NB4 (cell line): Measurements from ENCODE around the gene PDZRN3.

Experiments used
- POLR2A ChIP-seq: IDR thresholded peaks from 2 replicates; pipeline ENCODE4 v1.6.1; 2011; ENCODE audit warnings: mild to moderate bottlenecking; ENCODE audit not compliant: insufficient read length; ENCODE audit errors: extremely low read depth
- TF ChIP-seq, protein P1 (sequence below): IDR thresholded peaks from one replicate; pipeline ENCODE4 v1.5.1; 2012; ENCODE audit warnings: low read depth, low read length
- TF ChIP-seq, protein P2 (sequence below): IDR thresholded peaks from 2 replicates; pipeline ENCODE4 v1.6.1; 2011; ENCODE audit warnings: low read depth, low read length

DNA sequence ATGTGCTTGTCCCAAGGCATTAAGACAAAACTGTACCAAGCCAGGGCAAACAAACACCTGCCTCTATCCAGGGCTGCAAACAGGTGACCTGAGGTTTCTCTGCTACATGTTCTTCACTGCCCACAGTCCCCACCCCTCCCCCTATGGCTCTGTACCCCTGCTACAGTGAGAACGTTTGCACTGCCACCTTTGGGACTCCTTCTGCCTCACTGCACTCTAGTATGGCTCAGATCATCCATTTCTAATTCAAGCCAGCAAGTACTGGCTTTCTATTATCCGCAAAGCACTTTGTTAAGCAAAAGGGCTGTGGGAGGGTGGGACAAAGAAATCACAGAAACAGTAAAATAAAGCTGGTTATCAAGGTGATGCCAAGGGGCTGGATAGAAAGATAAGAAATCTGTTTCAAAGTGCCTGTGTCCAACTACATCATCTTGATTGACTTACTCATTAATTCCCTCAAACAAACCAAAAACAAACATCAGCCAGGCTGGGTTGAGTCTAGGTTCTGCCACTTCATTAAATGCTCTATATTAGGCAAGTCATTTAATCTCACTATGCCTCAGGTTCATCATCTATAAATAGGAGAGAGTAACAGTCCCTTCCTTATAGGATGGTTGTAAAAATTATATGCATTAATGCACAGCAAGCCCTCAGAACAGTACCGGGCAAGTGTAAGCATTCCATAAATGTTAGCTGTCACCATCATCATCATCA lies 95.3 kb downstream of the PDZRN3 start:
- TF ChIP-seq, protein P1, sequence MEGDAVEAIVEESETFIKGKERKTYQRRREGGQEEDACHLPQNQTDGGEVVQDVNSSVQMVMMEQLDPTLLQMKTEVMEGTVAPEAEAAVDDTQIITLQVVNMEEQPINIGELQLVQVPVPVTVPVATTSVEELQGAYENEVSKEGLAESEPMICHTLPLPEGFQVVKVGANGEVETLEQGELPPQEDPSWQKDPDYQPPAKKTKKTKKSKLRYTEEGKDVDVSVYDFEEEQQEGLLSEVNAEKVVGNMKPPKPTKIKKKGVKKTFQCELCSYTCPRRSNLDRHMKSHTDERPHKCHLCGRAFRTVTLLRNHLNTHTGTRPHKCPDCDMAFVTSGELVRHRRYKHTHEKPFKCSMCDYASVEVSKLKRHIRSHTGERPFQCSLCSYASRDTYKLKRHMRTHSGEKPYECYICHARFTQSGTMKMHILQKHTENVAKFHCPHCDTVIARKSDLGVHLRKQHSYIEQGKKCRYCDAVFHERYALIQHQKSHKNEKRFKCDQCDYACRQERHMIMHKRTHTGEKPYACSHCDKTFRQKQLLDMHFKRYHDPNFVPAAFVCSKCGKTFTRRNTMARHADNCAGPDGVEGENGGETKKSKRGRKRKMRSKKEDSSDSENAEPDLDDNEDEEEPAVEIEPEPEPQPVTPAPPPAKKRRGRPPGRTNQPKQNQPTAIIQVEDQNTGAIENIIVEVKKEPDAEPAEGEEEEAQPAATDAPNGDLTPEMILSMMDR = no peak
- TF ChIP-seq, protein P2, sequence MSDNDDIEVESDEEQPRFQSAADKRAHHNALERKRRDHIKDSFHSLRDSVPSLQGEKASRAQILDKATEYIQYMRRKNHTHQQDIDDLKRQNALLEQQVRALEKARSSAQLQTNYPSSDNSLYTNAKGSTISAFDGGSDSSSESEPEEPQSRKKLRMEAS = no peak
- TF ChIP-seq POLR2A = no peak
